Large intestine (tissue), 3 donors: ENCODE measurements around the gene VMP1. TPM values are rescaled to one million over a fixed set of nuclear protein-coding genes. Genes with fewer than 3 reads are reported as not detected.
"Not testable (repeated sequence)": the region's sequence is repeated elsewhere in the genome, so short reads cannot be mapped to it uniquely, and the experiment has no call there.

Experiments
- DNase-seq, 2 donors: peaks; one replicate each; pipeline versions ENCODE4 v3.0.0 to v3.0.0-alpha.2; 2013
- H3K27ac ChIP-seq: one replicate; pipeline ENCODE4 v1.5.1; 2013; ENCODE audit warnings: low read length
- H3K27me3 ChIP-seq: 2 replicates; pipeline ENCODE4 v1.6.1; 2013; ENCODE audit warnings: low read length; ENCODE audit not compliant: control insufficient read depth, insufficient read depth
- H3K36me3 ChIP-seq: 2 replicates; pipeline ENCODE4 v1.6.1; 2013; ENCODE audit warnings: low read length; ENCODE audit not compliant: control insufficient read depth, insufficient read depth
- H3K4me1 ChIP-seq: one replicate; pipeline ENCODE4 v1.6.1; 2013; ENCODE audit warnings: low read length; ENCODE audit not compliant: control insufficient read depth, insufficient read depth
- H3K4me3 ChIP-seq: one replicate; pipeline ENCODE4 v1.5.1; 2013; ENCODE audit warnings: low read length
- H3K9me3 ChIP-seq: one replicate; pipeline ENCODE4 v1.6.1; 2013; ENCODE audit warnings: mild to moderate bottlenecking, low read depth, low read length, moderate library complexity; ENCODE audit not compliant: control insufficient read depth
- WGBS: methylation state at CpG from one replicate; pipeline ENCODE4 v1.1.5; 2013; ENCODE audit warnings: low lambda C conversion rate; ENCODE audit not compliant: insufficient coverage; 5-methylcytosine and 5-hydroxymethylcytosine counted together
- polyA plus RNA-seq: library from polyadenylated mRNA; unstranded; fragments of 120-200 nt; gene quantifications from one replicate; pipeline ENCODE4 v1.2.1, GENCODE V29; 2013

Gene VMP1
- polyA plus RNA-seq, 1 donor: 224 TPM

- H3K27ac ChIP-seq, H3K27me3 ChIP-seq, H3K9me3 ChIP-seq, DNase-seq, H3K36me3 ChIP-seq, H3K4me3 ChIP-seq: not testable (repeated sequence)
- H3K4me1 ChIP-seq: peaks cover 19% of the 10 kb centered on the region
- 100% methylated on average over 2 of the region's 10 CpGs for WGBS
These were observed 146.7 kb downstream of the VMP1 start for GRCh38 chr17:59853919-59854729.

GRCh38 chr17:59856859-59857794 is 149.7 kb downstream of the VMP1 start:
- WGBS: 92% methylated on average over 2 of the region's 3 CpGs
- Histone ChIP-seq H3K27ac (no peak overlapping the region), H3K27me3 (no peaks in the 10 kb centered on the region), H3K4me3 (no peak overlapping the region), H3K4me1 (peaks cover 9% of the 10 kb centered on the region), H3K36me3 (peaks cover 4% of the 10 kb centered on the region), H3K9me3 (no peaks in the 10 kb centered on the region)
- DNase-seq: no peak

DNA sequence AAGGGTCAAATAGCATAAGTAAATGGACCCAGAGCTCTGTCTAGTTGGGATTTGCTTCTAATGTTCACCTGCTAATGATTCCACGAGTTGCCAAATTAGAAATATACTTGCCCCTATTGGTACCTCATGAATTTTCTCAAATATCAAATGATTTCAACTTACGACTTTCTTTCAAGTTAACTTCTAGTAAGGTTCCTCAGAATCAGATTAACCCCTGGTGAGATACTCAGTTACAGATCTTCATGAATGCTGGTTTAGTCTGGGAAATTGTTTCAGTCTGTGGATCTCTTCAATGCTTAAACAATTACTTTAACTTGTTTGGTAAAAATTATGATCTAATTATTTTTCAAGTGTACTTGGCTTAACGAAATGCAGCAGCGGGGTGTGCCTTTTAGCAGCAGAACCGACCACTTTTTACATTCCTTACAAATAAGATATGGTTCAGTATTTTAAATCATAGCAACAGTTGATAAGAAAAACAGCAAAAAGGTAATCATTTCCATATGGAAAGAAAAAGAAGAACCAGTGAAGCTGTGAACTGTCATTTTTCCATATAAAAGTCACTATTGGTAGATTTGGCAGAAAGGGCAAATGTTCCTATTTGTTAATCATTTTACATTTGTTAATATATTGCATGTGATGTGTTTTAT is 150.8 kb downstream of the VMP1 start:
- 77% methylated on average over 3 of the region's 5 CpGs for WGBS
- Histone ChIP-seq H3K27me3 (no peaks in the 10 kb centered on the region), H3K4me3 (no peak overlapping the region), H3K9me3 (no peaks in the 10 kb centered on the region), H3K4me1 (peaks cover 4% of the 10 kb centered on the region), H3K36me3 (peaks cover 8% of the 10 kb centered on the region), H3K27ac (no peak overlapping the region)
- DNase-seq: no peak

DNA sequence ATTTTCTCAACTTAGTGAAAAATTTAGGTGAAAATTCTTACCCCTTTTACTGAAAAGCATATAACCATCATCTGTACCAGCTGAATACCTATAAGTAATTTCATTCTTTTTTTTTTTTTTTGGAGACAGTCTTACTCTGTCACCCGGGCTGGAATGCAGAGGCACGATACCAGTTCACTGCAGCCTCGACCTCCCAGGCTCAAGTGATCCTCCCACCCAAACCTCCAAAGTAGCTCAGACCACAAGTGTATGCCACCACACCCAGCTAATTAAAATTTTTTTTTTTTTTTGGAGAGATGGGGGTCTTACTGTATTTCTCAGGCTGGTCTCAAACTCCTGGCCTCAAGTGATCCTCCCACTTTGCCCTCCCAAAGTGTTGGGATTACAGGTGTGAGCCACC is 151.5 kb downstream of the VMP1 start:
- WGBS: 90% methylated on average over 2 of the region's 3 CpGs
- Histone ChIP-seq H3K4me3 (no peak overlapping the region), H3K4me1 (peaks cover 4% of the 10 kb centered on the region), H3K36me3 (peaks cover 10% of the 10 kb centered on the region), H3K9me3 (no peaks in the 10 kb centered on the region), H3K27me3 (no peaks in the 10 kb centered on the region), H3K27ac (no peak overlapping the region)
- DNase-seq: no peak

- Histone ChIP-seq H3K36me3 (peaks cover 13% of the 10 kb centered on the region), H3K27ac (no peak overlapping the region), H3K27me3 (no peaks in the 10 kb centered on the region), H3K9me3 (no peaks in the 10 kb centered on the region), H3K4me3 (no peak overlapping the region), H3K4me1 (peaks cover 4% of the 10 kb centered on the region)
- no peak for DNase-seq
- WGBS: no CpG with 5 or more reads among the region's 2 CpGs
These were observed 152.1 kb downstream of the VMP1 start for GRCh38 chr17:59859444-59860025.

GRCh38 chr17:59863616-59864015 is 156.2 kb downstream of the VMP1 start:
- Histone ChIP-seq H3K36me3 (peaks cover 18% of the 10 kb centered on the region), H3K9me3 (no peaks in the 10 kb centered on the region), H3K4me1 (no peaks in the 10 kb centered on the region), H3K4me3 (no peak overlapping the region), H3K27me3 (no peaks in the 10 kb centered on the region), H3K27ac (no peak overlapping the region)
- DNase-seq: no peak
- 100% methylated on average over 1 of the region's 3 CpGs for WGBS

DNA sequence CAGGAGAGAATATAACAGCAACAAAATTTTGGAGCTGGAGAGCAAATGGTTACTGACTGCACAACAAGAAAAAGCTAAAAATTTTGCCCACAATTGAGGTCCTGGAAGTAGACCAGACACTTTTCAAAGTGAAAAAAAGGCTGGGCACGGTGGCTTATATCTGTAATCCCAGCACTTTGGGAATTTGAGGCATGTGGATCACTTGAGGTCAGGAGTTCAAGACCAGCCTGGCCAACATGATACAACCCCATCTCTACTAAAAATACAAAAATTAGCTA is 162.4 kb downstream of the VMP1 start:
- Histone ChIP-seq H3K27me3 (no peaks in the 10 kb centered on the region), H3K4me3 (no peak overlapping the region), H3K27ac (no peak overlapping the region), H3K36me3 (peaks cover 12% of the 10 kb centered on the region), H3K4me1 (no peaks in the 10 kb centered on the region), H3K9me3 (no peaks in the 10 kb centered on the region)
- no CpG with 5 or more reads among the region's 1 CpG for WGBS
- DNase-seq: no peak

DNA sequence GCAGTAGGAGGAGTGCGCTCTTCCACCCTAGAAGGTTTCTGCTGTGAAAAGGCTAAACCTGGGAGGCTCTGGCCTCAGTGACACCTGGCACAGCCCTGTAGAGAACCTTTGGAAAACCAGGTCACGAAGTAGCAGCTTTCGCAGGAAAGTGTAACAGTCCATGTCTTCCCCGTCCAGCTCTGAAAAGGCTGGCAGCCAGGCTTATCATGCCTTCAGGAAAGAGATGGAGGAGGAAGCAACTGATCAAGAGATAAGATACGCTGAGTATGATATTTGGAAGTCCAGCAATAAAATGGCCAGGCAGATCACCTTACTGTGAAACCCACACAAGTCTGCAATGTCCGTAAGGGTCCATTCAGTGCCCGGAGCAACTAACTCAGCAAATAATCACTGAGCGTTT is 163.0 kb downstream of the VMP1 start:
- WGBS: 100% methylated on average over 1 of the region's 8 CpGs
- no peak overlapping the region for H3K4me3 ChIP-seq
- H3K4me1 ChIP-seq: no peaks in the 10 kb centered on the region
- DNase-seq: no peak
- peaks cover 15% of the 10 kb centered on the region for H3K36me3 ChIP-seq
- no peak overlapping the region for H3K27ac ChIP-seq
- H3K27me3 ChIP-seq: no peaks in the 10 kb centered on the region
- H3K9me3 ChIP-seq: no peaks in the 10 kb centered on the region

GRCh38 chr17:59872351-59872750 is 164.9 kb downstream of the VMP1 start:
- no peaks in the 10 kb centered on the region for H3K9me3 ChIP-seq
- no peaks in the 10 kb centered on the region for H3K27me3 ChIP-seq
- no peak for DNase-seq
- no peak overlapping the region for H3K4me3 ChIP-seq
- H3K36me3 ChIP-seq: peaks cover 23% of the 10 kb centered on the region
- H3K4me1 ChIP-seq: no peaks in the 10 kb centered on the region
- H3K27ac ChIP-seq: no peak overlapping the region

DNA sequence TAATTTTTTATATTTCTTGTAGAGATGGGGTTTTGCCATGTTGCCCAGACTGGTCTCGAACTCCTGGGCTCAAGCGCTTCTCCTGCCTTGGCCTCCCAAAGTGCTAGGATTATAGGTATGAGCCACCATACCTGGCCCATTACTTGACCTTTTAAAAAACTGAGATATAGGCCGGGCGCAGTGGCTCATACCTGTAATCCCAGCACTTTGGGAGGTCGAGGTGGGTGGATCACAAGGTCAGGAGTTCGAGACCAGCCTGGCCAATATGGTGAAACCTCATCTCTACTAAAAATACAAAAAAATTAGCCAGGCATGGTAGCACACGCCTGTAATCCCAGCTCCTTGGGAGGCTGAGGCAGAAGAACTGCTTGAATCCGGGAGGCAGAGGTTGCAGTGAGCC is 166.0 kb downstream of the VMP1 start:
- H3K27ac ChIP-seq, H3K4me1 ChIP-seq, H3K9me3 ChIP-seq, H3K27me3 ChIP-seq, DNase-seq, H3K4me3 ChIP-seq: not testable (repeated sequence)
- WGBS: 100% methylated on average over 2 of the region's 8 CpGs
- H3K36me3 ChIP-seq: peaks cover 33% of the 10 kb centered on the region
